ENCODE results near the gene MDC1.

DNA sequence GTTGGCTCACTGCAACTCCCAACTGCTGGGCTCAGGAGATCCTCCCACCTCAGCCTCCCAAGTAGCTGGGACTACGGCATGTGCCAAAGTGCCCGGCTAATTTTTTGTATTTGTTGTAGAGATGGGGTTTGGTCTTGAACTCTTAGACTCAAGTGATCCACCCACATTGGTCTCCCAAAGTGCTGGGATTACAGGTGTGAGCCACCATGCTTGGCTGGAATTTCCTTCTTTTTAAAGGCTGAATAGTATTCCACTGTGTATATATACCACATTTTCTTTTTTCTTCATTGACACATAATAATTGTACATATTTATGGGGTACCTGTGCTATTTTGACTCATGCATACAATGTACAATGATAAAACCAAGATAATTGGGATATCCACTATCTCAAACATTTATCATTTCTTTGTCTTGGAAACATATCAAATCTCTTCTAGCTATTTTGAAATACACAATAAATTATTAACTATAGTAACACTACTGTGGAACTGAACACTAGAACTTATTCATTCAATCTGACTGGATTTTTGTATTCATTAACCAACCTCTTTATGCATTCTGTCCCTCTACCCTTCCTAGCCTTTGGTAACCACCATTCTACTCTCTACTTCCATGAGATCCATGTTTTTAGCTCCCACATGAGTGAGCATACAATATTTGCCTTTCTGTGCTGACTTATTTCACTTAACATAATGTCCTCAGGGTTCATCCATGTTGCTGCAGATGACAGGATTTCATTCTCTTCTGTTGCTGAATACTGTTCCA lies 7.8 kb downstream of the MDC1 start:
- TF ChIP-seq CTCF (IDR thresholded peaks at IDR 0.05) (no peak), NR1H2 (CRISPR knock-in tag; IDR thresholded peaks at IDR 0.05) (no peak)
- TF ChIP-seq, protein P1, sequence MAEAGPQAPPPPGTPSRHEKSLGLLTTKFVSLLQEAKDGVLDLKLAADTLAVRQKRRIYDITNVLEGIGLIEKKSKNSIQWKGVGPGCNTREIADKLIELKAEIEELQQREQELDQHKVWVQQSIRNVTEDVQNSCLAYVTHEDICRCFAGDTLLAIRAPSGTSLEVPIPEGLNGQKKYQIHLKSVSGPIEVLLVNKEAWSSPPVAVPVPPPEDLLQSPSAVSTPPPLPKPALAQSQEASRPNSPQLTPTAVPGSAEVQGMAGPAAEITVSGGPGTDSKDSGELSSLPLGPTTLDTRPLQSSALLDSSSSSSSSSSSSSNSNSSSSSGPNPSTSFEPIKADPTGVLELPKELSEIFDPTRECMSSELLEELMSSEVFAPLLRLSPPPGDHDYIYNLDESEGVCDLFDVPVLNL (CRISPR knock-in tag; IDR thresholded peaks at IDR 0.05; ENCODE audit: borderline replicate concordance, low read depth), result no peak
